BJ (cell line): ENCODE data around the gene ASB1. TPM values are rescaled to one million over a fixed set of nuclear protein-coding genes. Genes with fewer than 3 reads are reported as not detected.
A peak's percentile ranks its signal among the peaks of the same experiment; 100 is the strongest.

Source experiments
- CTCF ChIA-PET: fragments of 350-600 bp; formaldehyde crosslinking; extraction: SDS; loops from one replicate; lab custom pipeline; 2021; ENCODE audit warnings: antibody characterized with exemption, inconsistent platforms; lab: Yijun Ruan, JAX
- POLR2A ChIA-PET: fragments of 300-600 bp; sonication (Branson Sonifier 250); formaldehyde crosslinking; extraction: SDS; loops from one replicate; lab custom pipeline; 2021; ENCODE audit warnings: antibody characterized with exemption; lab: Charles Lee
- DNase-seq: peaks from one replicate; pipeline ENCODE4 v3.0.0-alpha.2; 2011; ENCODE audit warnings: low read depth
- H3K27me3 ChIP-seq: 2 replicates; pipeline ENCODE4 v1.6.0; 2011; ENCODE audit warnings: low read length; ENCODE audit not compliant: control insufficient read depth, insufficient read depth
- H3K36me3 ChIP-seq: 2 replicates; pipeline ENCODE4 v1.5.1; 2011; ENCODE audit warnings: low read length; ENCODE audit not compliant: control insufficient read depth, insufficient read depth
- H3K4me3 ChIP-seq: 2 replicates; pipeline ENCODE4 v1.5.1; 2011; ENCODE audit warnings: low read depth, mild to moderate bottlenecking, control low read depth, low read length
- CTCF ChIP-seq: IDR thresholded peaks from 2 replicates; pipeline ENCODE4 v1.5.1; 2011; ENCODE audit warnings: low read depth, mild to moderate bottlenecking, control low read depth, inconsistent platforms, low read length, moderate library complexity; ENCODE audit not compliant: insufficient read depth
- polyA minus RNA-seq: library from RNA; depleted of rRNA, polyadenylated mRNA; stranded (reverse); fragments of >200 nt; gene quantifications from 2 replicates; pipeline ENCODE4 v1.2.3, GENCODE V29; 2011; rRNA and poly(A)+ RNA removed
- polyA plus RNA-seq: library from polyadenylated mRNA; depleted of rRNA; stranded (reverse); fragments of >200 nt; gene quantifications from 2 replicates; pipeline ENCODE4 v1.2.3, GENCODE V29; 2011; rRNA removed

ASB1 gene
- polyA plus RNA-seq (24.9 and 33.4 TPM in 2 replicates), polyA minus RNA-seq (26.3 and 33.3 TPM in 2 replicates)

GRCh38 chr2:238426568-238427434 is at the start of gene ASB1:
TSS of gene ASB1 (plus strand) at chr2:238426927. CDS start at chr2:238427071, 144 bp downstream.
- Histone ChIP-seq H3K27me3 (no peaks in the 10 kb centered on the region), H3K4me3 (peak within 1 kb of the TSS; percentile 56), H3K36me3 (peaks cover 2% of the 10 kb centered on the region)
- CTCF ChIA-PET: interaction anchor here (0.6 to 1.5 kb wide), 2 partner anchors 15 to 56 kb away, joined by 3 to 9 read pairs; no protein-coding TSS in a partner anchor
- DNase-seq: peak; percentile 44
- POLR2A ChIA-PET: no interaction called here
- TF ChIP-seq CTCF: no peak

- Histone ChIP-seq H3K27me3 (no peaks in the 10 kb centered on the region), H3K36me3 (no peaks in the 10 kb centered on the region), H3K4me3 (no peak overlapping the region)
- ChIA-PET CTCF (interaction anchor here (0.6 kb wide), 1 partner anchor 11 kb away, joined by 3 read pairs; no protein-coding TSS in a partner anchor), POLR2A (no interaction called here)
- DNase-seq: no peak
- no peak for TF ChIP-seq CTCF
Measured at GRCh38 chr2:238378230-238379095, 48.3 kb upstream of the ASB1 start.

GRCh38 chr2:238379096-238379810 is 47.5 kb upstream of the ASB1 start:
- no peak for DNase-seq
- Histone ChIP-seq H3K4me3 (no peak overlapping the region), H3K36me3 (no peaks in the 10 kb centered on the region), H3K27me3 (no peaks in the 10 kb centered on the region)
- CTCF ChIA-PET: interaction anchor here (0.6 to 2.2 kb wide), 4 partner anchors 9 to 135 kb away, joined by 3 to 11 read pairs (median 3); no protein-coding TSS in a partner anchor
- TF ChIP-seq CTCF: no peak
- POLR2A ChIA-PET: no interaction called here

- no peak overlapping the region for H3K4me3 ChIP-seq
- no peaks in the 10 kb centered on the region for H3K27me3 ChIP-seq
- no peaks in the 10 kb centered on the region for H3K36me3 ChIP-seq
- ChIA-PET POLR2A (no interaction called here), CTCF (interaction anchor here (1.2 to 2.2 kb wide), 3 partner anchors 10 to 134 kb away, joined by 3 to 11 read pairs (median 3); no protein-coding TSS in a partner anchor)
- no peak for TF ChIP-seq CTCF
- no peak for DNase-seq
Measured at GRCh38 chr2:238380336-238380735, 46.4 kb upstream of the ASB1 start.
